Large intestine (tissue), 3 donors: Measurements from ENCODE around the gene NSG1. TPM values are rescaled to one million over a fixed set of nuclear protein-coding genes. Genes with fewer than 3 reads are reported as not detected.

Experiments
- DNase-seq, 2 donors: peaks; one replicate each; pipeline versions ENCODE4 v3.0.0 to v3.0.0-alpha.2; 2013
- H3K27ac ChIP-seq: one replicate; pipeline ENCODE4 v1.5.1; 2013; ENCODE audit warnings: low read length
- H3K27me3 ChIP-seq: 2 replicates; pipeline ENCODE4 v1.6.1; 2013; ENCODE audit warnings: low read length; ENCODE audit not compliant: control insufficient read depth, insufficient read depth
- H3K36me3 ChIP-seq: 2 replicates; pipeline ENCODE4 v1.6.1; 2013; ENCODE audit warnings: low read length; ENCODE audit not compliant: control insufficient read depth, insufficient read depth
- H3K4me1 ChIP-seq: one replicate; pipeline ENCODE4 v1.6.1; 2013; ENCODE audit warnings: low read length; ENCODE audit not compliant: control insufficient read depth, insufficient read depth
- H3K4me3 ChIP-seq: one replicate; pipeline ENCODE4 v1.5.1; 2013; ENCODE audit warnings: low read length
- H3K9me3 ChIP-seq: one replicate; pipeline ENCODE4 v1.6.1; 2013; ENCODE audit warnings: mild to moderate bottlenecking, low read depth, low read length, moderate library complexity; ENCODE audit not compliant: control insufficient read depth
- WGBS: methylation state at CpG from one replicate; pipeline ENCODE4 v1.1.5; 2013; ENCODE audit warnings: low lambda C conversion rate; ENCODE audit not compliant: insufficient coverage; 5-methylcytosine and 5-hydroxymethylcytosine counted together
- polyA plus RNA-seq: library from polyadenylated mRNA; unstranded; fragments of 120-200 nt; gene quantifications from one replicate; pipeline ENCODE4 v1.2.1, GENCODE V29; 2013

Gene NSG1
- polyA plus RNA-seq, 1 donor = 30.1 TPM

GRCh38 chr4:4350909-4351308 is 36.0 kb upstream of the NSG1 start:
- Histone ChIP-seq H3K36me3 (no peaks in the 10 kb centered on the region), H3K27ac (no peak overlapping the region), H3K9me3 (no peaks in the 10 kb centered on the region), H3K4me1 (no peaks in the 10 kb centered on the region), H3K4me3 (no peak overlapping the region), H3K27me3 (no peaks in the 10 kb centered on the region)
- WGBS = 76% methylated on average over 2 of the region's 4 CpGs
- no peak for DNase-seq

- Histone ChIP-seq H3K4me1 (no peaks in the 10 kb centered on the region), H3K36me3 (no peaks in the 10 kb centered on the region), H3K27ac (no peak overlapping the region), H3K4me3 (no peak overlapping the region), H3K9me3 (no peaks in the 10 kb centered on the region), H3K27me3 (peaks cover 6% of the 10 kb centered on the region)
- no CpG with 5 or more reads among the region's 1 CpG for WGBS
- DNase-seq = no peak
Measured at GRCh38 chr4:4355302-4355701, 31.6 kb upstream of the NSG1 start.

DNA sequence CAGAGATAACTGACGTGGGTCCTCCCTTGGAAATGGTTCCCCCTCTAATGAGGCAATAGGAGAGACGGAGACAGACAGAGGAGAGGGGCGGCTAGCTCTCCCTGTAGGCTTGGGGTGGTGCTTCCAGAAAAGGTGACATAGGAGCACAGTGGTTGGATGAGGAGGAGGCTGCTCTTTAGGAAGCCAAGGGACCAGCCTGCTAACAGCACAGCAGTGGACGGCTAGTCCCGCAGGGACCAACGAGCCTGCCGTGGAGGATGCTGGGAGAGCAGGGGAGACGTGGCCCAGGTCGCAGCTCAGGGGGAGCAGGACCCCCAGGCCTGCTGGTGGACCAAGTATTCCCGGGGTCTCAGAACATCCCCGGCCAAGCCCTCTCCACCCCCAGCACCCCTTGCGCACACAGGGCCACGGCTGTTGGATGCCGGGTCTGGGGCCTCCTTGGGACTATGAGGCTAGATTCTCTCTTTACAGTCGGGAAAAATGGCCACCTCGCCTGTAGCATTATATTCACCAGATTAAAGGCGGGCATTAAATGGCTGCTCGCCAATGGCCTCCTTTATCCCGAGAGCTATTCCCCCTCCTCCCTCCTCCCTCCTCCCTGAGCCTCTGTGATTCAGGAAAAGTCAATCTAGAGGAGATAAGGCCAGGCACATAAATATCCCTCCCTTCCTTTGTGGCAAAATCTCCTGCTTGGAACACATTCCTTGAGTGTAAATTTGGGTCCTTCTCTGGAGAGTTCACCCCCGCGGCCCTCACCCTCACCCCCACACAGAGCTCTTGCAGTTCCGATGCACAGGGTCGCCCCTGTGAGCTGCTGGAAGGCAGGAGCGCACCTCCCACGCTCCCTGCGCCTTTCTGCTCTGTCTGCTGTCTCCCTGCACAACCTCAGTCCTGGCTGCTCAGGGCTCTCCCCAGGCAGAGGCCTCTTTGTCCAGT is 30.5 kb upstream of the NSG1 start:
- no peak overlapping the region for H3K27ac ChIP-seq
- H3K9me3 ChIP-seq = no peaks in the 10 kb centered on the region
- H3K4me1 ChIP-seq = no peaks in the 10 kb centered on the region
- DNase-seq = no peak
- no peaks in the 10 kb centered on the region for H3K36me3 ChIP-seq
- no CpG with 5 or more reads among the region's 26 CpGs for WGBS
- peaks cover 6% of the 10 kb centered on the region for H3K27me3 ChIP-seq
- H3K4me3 ChIP-seq = no peak overlapping the region

GRCh38 chr4:4358093-4358854 is 28.6 kb upstream of the NSG1 start:
- Histone ChIP-seq H3K36me3 (no peaks in the 10 kb centered on the region), H3K27ac (no peak overlapping the region), H3K4me3 (no peak overlapping the region), H3K4me1 (no peaks in the 10 kb centered on the region), H3K9me3 (no peaks in the 10 kb centered on the region), H3K27me3 (peaks cover 6% of the 10 kb centered on the region)
- WGBS = 100% methylated on average over 1 of the region's 13 CpGs
- no peak for DNase-seq

GRCh38 chr4:4361883-4362282 is 25.0 kb upstream of the NSG1 start:
- Histone ChIP-seq H3K9me3 (no peaks in the 10 kb centered on the region), H3K4me1 (no peaks in the 10 kb centered on the region), H3K27me3 (peaks cover 8% of the 10 kb centered on the region), H3K36me3 (no peaks in the 10 kb centered on the region), H3K27ac (no peak overlapping the region), H3K4me3 (no peak overlapping the region)
- no peak for DNase-seq
- WGBS = 100% methylated on average over 1 of the region's 8 CpGs

DNA sequence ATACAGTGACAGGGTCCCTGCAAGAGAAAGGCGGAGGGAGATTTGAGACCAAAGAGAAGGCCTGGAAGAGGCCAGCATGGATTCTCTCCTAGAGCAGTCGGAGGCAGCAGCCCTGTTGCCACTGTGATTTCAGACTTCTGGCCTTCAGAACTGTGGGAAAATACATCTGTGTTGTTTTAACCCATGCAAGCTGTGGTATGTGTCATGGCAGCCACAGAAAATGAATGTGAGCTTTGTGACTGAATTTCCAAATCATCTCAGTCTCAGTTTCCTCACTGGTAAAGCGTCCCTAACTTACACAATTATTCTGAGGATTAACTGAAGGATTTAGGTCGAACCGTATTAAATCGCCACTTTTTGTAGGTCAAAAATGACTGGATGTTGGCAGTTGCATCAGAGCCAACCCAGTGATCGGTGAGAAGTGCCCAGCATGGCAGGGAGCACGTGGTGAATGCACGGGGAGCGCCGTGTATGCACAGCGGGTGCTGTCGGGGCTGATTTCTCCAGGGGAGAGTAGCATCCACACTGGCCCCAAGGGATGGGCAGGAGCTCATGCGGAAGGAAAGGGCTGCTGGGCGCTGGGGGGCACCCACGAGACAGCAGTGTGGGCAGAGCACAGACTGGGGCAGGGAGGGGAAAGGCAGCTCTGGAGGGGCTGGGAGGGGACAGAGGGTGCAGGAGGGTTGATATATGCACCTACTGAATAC is 23.8 kb upstream of the NSG1 start:
- Histone ChIP-seq H3K4me3 (no peak overlapping the region), H3K36me3 (no peaks in the 10 kb centered on the region), H3K27me3 (peaks cover 4% of the 10 kb centered on the region), H3K4me1 (no peaks in the 10 kb centered on the region), H3K9me3 (no peaks in the 10 kb centered on the region), H3K27ac (no peak overlapping the region)
- DNase-seq = no peak
- no CpG with 5 or more reads among the region's 16 CpGs for WGBS

- H3K27me3 ChIP-seq = peaks cover 2% of the 10 kb centered on the region
- no peaks in the 10 kb centered on the region for H3K9me3 ChIP-seq
- no peak overlapping the region for H3K4me3 ChIP-seq
- H3K4me1 ChIP-seq = no peaks in the 10 kb centered on the region
- no peak overlapping the region for H3K27ac ChIP-seq
- no peaks in the 10 kb centered on the region for H3K36me3 ChIP-seq
- no peak for DNase-seq
- WGBS = 80% methylated on average over 1 of the region's 3 CpGs
Measured at GRCh38 chr4:4364061-4364460, 22.8 kb upstream of the NSG1 start.

DNA sequence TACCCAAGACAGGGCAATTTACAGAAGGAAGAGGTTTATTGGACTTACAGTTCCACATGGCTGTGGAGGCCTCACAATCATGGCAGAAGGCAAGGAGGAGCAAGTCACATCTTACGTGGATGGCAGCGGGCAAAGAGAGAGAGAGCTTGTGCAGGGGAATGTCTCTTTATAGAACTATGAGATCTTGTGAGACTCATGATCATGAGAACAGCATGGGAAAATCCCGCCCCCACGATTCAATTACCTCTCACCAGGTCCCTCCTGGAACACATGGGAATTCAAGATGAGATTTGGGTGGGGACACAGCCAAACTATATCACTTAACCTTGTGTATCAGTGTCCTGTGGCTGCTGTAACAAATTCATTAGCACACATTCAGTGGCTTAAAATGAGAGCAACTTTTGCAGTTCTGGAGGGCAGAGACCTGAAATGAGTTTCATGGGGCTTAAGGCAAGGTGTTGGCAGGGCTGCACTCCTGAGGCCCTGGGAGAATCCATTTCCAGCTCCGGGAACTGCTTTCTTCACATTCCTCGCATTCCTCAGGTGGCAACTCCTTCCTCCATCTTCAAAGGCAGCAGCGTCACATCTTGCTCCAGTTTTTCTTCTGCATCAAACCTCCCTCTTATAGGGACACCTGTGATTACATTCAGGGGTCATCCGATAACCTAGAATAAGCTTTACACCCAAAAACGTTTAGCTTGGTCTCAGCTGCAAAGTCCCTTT is 22.3 kb upstream of the NSG1 start:
- H3K27me3 ChIP-seq = peaks cover 2% of the 10 kb centered on the region
- H3K4me1 ChIP-seq = no peaks in the 10 kb centered on the region
- H3K36me3 ChIP-seq = no peaks in the 10 kb centered on the region
- no peak for DNase-seq
- no peak overlapping the region for H3K4me3 ChIP-seq
- no peaks in the 10 kb centered on the region for H3K9me3 ChIP-seq
- H3K27ac ChIP-seq = no peak overlapping the region
- no CpG with 5 or more reads among the region's 9 CpGs for WGBS

GRCh38 chr4:4368809-4369580 is 17.9 kb upstream of the NSG1 start:
- no CpG with 5 or more reads among the region's 11 CpGs for WGBS
- Histone ChIP-seq H3K4me1 (no peaks in the 10 kb centered on the region), H3K4me3 (no peak overlapping the region), H3K9me3 (no peaks in the 10 kb centered on the region), H3K36me3 (no peaks in the 10 kb centered on the region), H3K27me3 (peaks cover 2% of the 10 kb centered on the region), H3K27ac (no peak overlapping the region)
- DNase-seq = no peak
